Sigmoid colon (tissue), 4 donors: ENCODE results near the gene SULT2A1.
"Not testable (repeated sequence)": the region's sequence is repeated elsewhere in the genome, so short reads cannot be mapped to it uniquely, and the experiment has no call there.

Source experiments
- POLR2A ChIP-seq, 2 donors: fragments of 450-650 bp; IDR thresholded peaks; one replicate each; pipeline ENCODE4 v1.6.1; 2016; ENCODE audit warnings: antibody characterized with exemption in 2 of 2, mild to moderate bottlenecking in 2 of 2, moderate library complexity in 2 of 2
- POLR2AphosphoS5 ChIP-seq, 4 donors: sonication (generic); formaldehyde crosslinking; IDR thresholded peaks; one replicate each; pipeline ENCODE4 v1.6.1; 2017; ENCODE audit warnings: antibody characterized with exemption in 4 of 4
- TF ChIP-seq, protein P1 (sequence below), 4 experiments: fragments of 450-650 bp in 3 of 4; fragments of 200-600 bp in 1 of 4; IDR thresholded peaks; one replicate each; pipeline ENCODE4 v1.5.1; 2016 to 2019; ENCODE audit warnings: antibody characterized with exemption in 4 of 4, mild to moderate bottlenecking in 3 of 4, moderate library complexity in 2 of 4

DNA sequence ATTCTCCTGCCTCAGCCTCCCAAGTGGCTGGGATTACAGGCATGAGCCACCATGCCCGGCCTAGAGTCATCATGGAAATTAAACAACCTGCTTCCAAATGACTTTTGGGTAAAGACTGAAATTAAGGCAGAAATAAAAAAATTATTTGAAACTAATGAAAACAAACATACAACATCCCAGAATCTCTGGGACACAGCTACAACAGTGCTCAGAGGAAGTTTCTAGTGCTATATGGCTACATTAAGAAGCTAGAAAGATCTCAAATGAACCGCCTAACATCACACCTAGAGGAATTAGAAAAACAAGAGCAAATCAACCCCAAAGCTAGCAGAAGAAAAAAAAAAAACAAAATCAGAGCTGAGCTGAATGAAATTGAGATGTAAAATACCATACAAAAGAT lies 24.1 kb upstream of the SULT2A1 start:
- not testable (repeated sequence) for TF ChIP-seq POLR2AphosphoS5, POLR2A (IDR thresholded peaks at IDR 0.05)
- TF ChIP-seq, protein P1, sequence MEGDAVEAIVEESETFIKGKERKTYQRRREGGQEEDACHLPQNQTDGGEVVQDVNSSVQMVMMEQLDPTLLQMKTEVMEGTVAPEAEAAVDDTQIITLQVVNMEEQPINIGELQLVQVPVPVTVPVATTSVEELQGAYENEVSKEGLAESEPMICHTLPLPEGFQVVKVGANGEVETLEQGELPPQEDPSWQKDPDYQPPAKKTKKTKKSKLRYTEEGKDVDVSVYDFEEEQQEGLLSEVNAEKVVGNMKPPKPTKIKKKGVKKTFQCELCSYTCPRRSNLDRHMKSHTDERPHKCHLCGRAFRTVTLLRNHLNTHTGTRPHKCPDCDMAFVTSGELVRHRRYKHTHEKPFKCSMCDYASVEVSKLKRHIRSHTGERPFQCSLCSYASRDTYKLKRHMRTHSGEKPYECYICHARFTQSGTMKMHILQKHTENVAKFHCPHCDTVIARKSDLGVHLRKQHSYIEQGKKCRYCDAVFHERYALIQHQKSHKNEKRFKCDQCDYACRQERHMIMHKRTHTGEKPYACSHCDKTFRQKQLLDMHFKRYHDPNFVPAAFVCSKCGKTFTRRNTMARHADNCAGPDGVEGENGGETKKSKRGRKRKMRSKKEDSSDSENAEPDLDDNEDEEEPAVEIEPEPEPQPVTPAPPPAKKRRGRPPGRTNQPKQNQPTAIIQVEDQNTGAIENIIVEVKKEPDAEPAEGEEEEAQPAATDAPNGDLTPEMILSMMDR (IDR thresholded peaks at IDR 0.05), result not testable (repeated sequence)
